ENCODE data around the gene DLGAP1. TPM values are rescaled to one million over a fixed set of nuclear protein-coding genes. Genes with fewer than 3 reads are reported as not detected.
"Not testable (repeated sequence)": the region's sequence is repeated elsewhere in the genome, so short reads cannot be mapped to it uniquely, and the experiment has no call there.

Gene DLGAP1
- total and polyA plus RNA-seq, 5 experiments from 2014 or later = not detected

GRCh38 chr18:3713166-3713565, 741.9 kb downstream of the DLGAP1 start:
- POLR2A ChIA-PET = no interaction called here
- Mint-ChIP-seq H3K4me1 (peaks cover 4 to 15% (median 5%) of the 10 kb centered on the region in 4 donors), H3K36me3 (no peaks in the 10 kb centered on the region), H3K27me3 (peaks cover 6 to 23% (median 15%) of the 10 kb centered on the region in 5 donors), H3K4me3 (no peak overlapping the region), H3K9me3 (no peaks in the 10 kb centered on the region), H3K27ac (no peak overlapping the region)
- DNase-seq (no peak), ATAC-seq (no peak)

GRCh38 chr18:3712491-3712890, 742.6 kb downstream of the DLGAP1 start:
- peaks cover 6 to 23% (median 17%) of the 10 kb centered on the region in 5 donors for H3K27me3 Mint-ChIP-seq
- POLR2A ChIA-PET = no interaction called here
- ATAC-seq (no peak), DNase-seq (no peak)
- no peak overlapping the region for H3K27ac Mint-ChIP-seq
- H3K4me1 Mint-ChIP-seq = peaks cover 4 to 15% (median 5%) of the 10 kb centered on the region in 4 donors
- no peaks in the 10 kb centered on the region for H3K9me3 Mint-ChIP-seq
- no peaks in the 10 kb centered on the region for H3K36me3 Mint-ChIP-seq
- no peak overlapping the region for H3K4me3 Mint-ChIP-seq

- Mint-ChIP-seq H3K4me3 (no peak overlapping the region), H3K36me3 (no peaks in the 10 kb centered on the region), H3K4me1 (peaks cover 4 to 15% (median 5%) of the 10 kb centered on the region in 4 donors), H3K9me3 (no peaks in the 10 kb centered on the region), H3K27me3 (peaks cover 6 to 23% (median 17%) of the 10 kb centered on the region in 5 donors), H3K27ac (peak overlapping the region in 1 of 10 donors; percentile 81)
- DNase-seq (no peak), ATAC-seq (no peak)
- POLR2A ChIA-PET = no interaction called here
These were observed 744.3 kb downstream of the DLGAP1 start for GRCh38 chr18:3710712-3711301.

- H3K4me3 Mint-ChIP-seq = no peak overlapping the region
- H3K4me1 Mint-ChIP-seq = peaks cover 2 to 15% (median 5%) of the 10 kb centered on the region in 4 donors
- no peak overlapping the region for H3K27ac Mint-ChIP-seq
These were observed 745.9 kb downstream of the DLGAP1 start for GRCh38 chr18:3709205-3709604.

GRCh38 chr18:3706279-3707097, 748.6 kb downstream of the DLGAP1 start:
- ATAC-seq (no peak), DNase-seq (no peak)
- Mint-ChIP-seq H3K9me3 (no peaks in the 10 kb centered on the region), H3K4me1 (peaks cover 4 to 13% (median 5%) of the 10 kb centered on the region in 4 donors), H3K27me3 (peaks cover 16 to 35% (median 27%) of the 10 kb centered on the region in 5 donors), H3K27ac (no peak overlapping the region), H3K36me3 (peaks cover 0 to 4% (median 0%) of the 10 kb centered on the region in 3 donors), H3K4me3 (no peak overlapping the region)
- POLR2A ChIA-PET = no interaction called here

More at GRCh38 chr18:3709205-3709604, 745.9 kb downstream of the DLGAP1 start:
- DNase-seq = no peak
- Mint-ChIP-seq H3K36me3 (no peaks in the 10 kb centered on the region), H3K9me3 (no peaks in the 10 kb centered on the region), H3K27me3 (peaks cover 5 to 23% (median 17%) of the 10 kb centered on the region in 5 donors)
- POLR2A ChIA-PET = no interaction called here
- ATAC-seq = no peak

- POLR2A ChIA-PET = no interaction called here
These were observed 750.4 kb downstream of the DLGAP1 start for GRCh38 chr18:3704556-3705344.

GRCh38 chr18:3703732-3704176, 751.4 kb downstream of the DLGAP1 start:
- Mint-ChIP-seq H3K4me1 (peaks cover 0 to 2% (median under 1%) of the 10 kb centered on the region in 4 donors), H3K27ac (no peak overlapping the region), H3K27me3 (peaks cover 19 to 51% (median 31%) of the 10 kb centered on the region in 5 donors), H3K9me3 (peaks cover 0 to 2% (median 0%) of the 10 kb centered on the region in 9 donors), H3K36me3 (peaks cover 0 to 4% (median 0%) of the 10 kb centered on the region in 3 donors), H3K4me3 (no peak overlapping the region)
- peak in 1 of 10 donors; percentile 10 for DNase-seq
- POLR2A ChIA-PET = no interaction called here
- ATAC-seq = no peak

More at GRCh38 chr18:3704556-3705344, 750.4 kb downstream of the DLGAP1 start:
- Mint-ChIP-seq H3K9me3 (no peaks in the 10 kb centered on the region), H3K27me3 (peaks cover 18 to 47% (median 26%) of the 10 kb centered on the region in 5 donors), H3K4me1 (peaks cover 2 to 6% (median 5%) of the 10 kb centered on the region in 4 donors), H3K27ac (no peak overlapping the region), H3K4me3 (no peak overlapping the region), H3K36me3 (peaks cover 0 to 4% (median 0%) of the 10 kb centered on the region in 3 donors)
- ATAC-seq = no peak
- DNase-seq = no peak

- H3K9me3 Mint-ChIP-seq, H3K4me1 Mint-ChIP-seq, DNase-seq, H3K27ac Mint-ChIP-seq, H3K4me3 Mint-ChIP-seq, POLR2A ChIA-PET, ATAC-seq, H3K36me3 Mint-ChIP-seq: not testable (repeated sequence)
- peaks cover 20 to 47% (median 40%) of the 10 kb centered on the region in 5 donors for H3K27me3 Mint-ChIP-seq
These were observed 755.2 kb downstream of the DLGAP1 start for GRCh38 chr18:3699707-3700567.

GRCh38 chr18:3694030-3694778, 760.9 kb downstream of the DLGAP1 start:
- ATAC-seq, H3K36me3 Mint-ChIP-seq, H3K4me1 Mint-ChIP-seq, POLR2A ChIA-PET, H3K27ac Mint-ChIP-seq, H3K4me3 Mint-ChIP-seq, DNase-seq, H3K9me3 Mint-ChIP-seq: not testable (repeated sequence)
- H3K27me3 Mint-ChIP-seq = peaks cover 1 to 18% (median 4%) of the 10 kb centered on the region in 5 donors

GRCh38 chr18:3693410-3693809, 761.7 kb downstream of the DLGAP1 start:
- Mint-ChIP-seq H3K9me3 (peaks cover 0 to 5% (median 0%) of the 10 kb centered on the region in 9 donors), H3K27ac (no peak overlapping the region), H3K4me3 (no peak overlapping the region), H3K36me3 (peaks cover 0 to 3% (median under 1%) of the 10 kb centered on the region in 3 donors), H3K4me1 (no peaks in the 10 kb centered on the region), H3K27me3 (peaks cover 0 to 12% (median 0%) of the 10 kb centered on the region in 5 donors)
- DNase-seq = no peak
- no peak for ATAC-seq
- POLR2A ChIA-PET = no interaction called here

GRCh38 chr18:3692691-3693090, 762.4 kb downstream of the DLGAP1 start:
- peaks cover 0 to 4% (median 0%) of the 10 kb centered on the region in 9 donors for H3K9me3 Mint-ChIP-seq
- peaks cover 0 to 3% (median 0%) of the 10 kb centered on the region in 3 donors for H3K36me3 Mint-ChIP-seq
- peaks cover 0 to 8% (median 0%) of the 10 kb centered on the region in 5 donors for H3K27me3 Mint-ChIP-seq
- DNase-seq (no peak), ATAC-seq (no peak)
- no peak overlapping the region for H3K4me3 Mint-ChIP-seq
- no peaks in the 10 kb centered on the region for H3K4me1 Mint-ChIP-seq
- POLR2A ChIA-PET = no interaction called here
- no peak overlapping the region for H3K27ac Mint-ChIP-seq
